Measurements from ENCODE around the gene RFX8. TPM values are rescaled to one million over a fixed set of nuclear protein-coding genes. Genes with fewer than 3 reads are reported as not detected.

RFX8 gene
- total and polyA plus RNA-seq, 2 donors (not counting 3 experiments of a cell fraction or from before 2014, with no cell fraction given), result 0.21 to 1.00 TPM

DNA sequence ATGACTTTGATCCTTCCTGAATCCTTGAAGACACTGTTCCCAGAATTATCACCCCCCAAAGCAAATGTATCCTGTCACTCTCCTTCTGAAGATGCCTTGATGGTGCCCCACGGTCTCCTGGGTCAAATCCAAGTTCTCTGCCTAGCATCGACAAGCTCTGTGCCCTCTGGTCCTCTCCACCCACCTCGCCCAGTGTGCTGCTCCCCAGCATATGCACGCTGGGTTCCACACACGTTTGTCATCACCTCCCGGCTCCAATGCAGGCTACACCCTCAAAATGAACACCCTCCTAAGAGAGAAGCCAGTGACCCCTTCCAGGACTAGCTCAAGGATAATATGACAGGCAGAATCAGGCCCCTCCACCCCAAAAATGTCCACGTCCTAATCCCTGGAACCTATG is 48.1 kb downstream of the RFX8 start:
- Histone ChIP-seq H3K4me3 (replicated peaks in 1 of 3; ENCODE audit: insufficient read depth in 1 of 3, low read depth in 1 of 3, low read length in 3 of 3) (no peak overlapping the region), H3K9me3 (replicated peaks; ENCODE audit: control insufficient read depth, insufficient read depth, low read length) (no peaks in the 10 kb centered on the region), H3K27me3 (ENCODE audit: control insufficient read depth in 2 of 2, insufficient read depth in 2 of 2, low read length in 2 of 2) (no peaks in the 10 kb centered on the region), H3K4me2 (ENCODE audit: insufficient read depth, low read length) (no peak overlapping the region), H3K36me3 (ENCODE audit: control insufficient read depth in 2 of 2, extremely low read depth in 1 of 2, insufficient read depth in 2 of 2, low read length in 2 of 2) (no peaks in the 10 kb centered on the region), H3K9ac (replicated peaks; ENCODE audit: extremely low read depth, insufficient read depth, low read length) (no peak overlapping the region), H3K79me2 (ENCODE audit: control insufficient read depth, insufficient read depth, low read length) (no peaks in the 10 kb centered on the region), H3K27ac (ENCODE audit: insufficient read depth, low read depth, low read length) (no peak overlapping the region), H3K4me1 (ENCODE audit: control insufficient read depth, extremely low read depth, insufficient read depth, low read length) (no peaks in the 10 kb centered on the region), H2AFZ (ENCODE audit: low read depth, low read length) (no peak overlapping the region), H4K20me1 (replicated peaks; ENCODE audit: control insufficient read depth, extremely low read depth, insufficient read depth, low read length) (no peaks in the 10 kb centered on the region), H3K9me1 (replicated peaks; ENCODE audit: control insufficient read depth, extremely low read depth, insufficient read depth, low read length) (no peaks in the 10 kb centered on the region)
- ChIA-PET POLR2A (no interaction called here), CTCF (no interaction called here)
- dilution Hi-C loops (cut with MboI; ENCODE audit: extremely low pct_ligation_motif_present, low sequenced_read_pairs), result no loop called here
- FAIRE-seq (no peak), DNase-seq (ENCODE audit: low read depth, low spot score) (no peak)
- no TSS peak for BruUV-seq (replicated peaks)
- TF ChIP-seq GATA2 (IDR thresholded peaks at IDR 0.05; ENCODE audit: insufficient read depth, insufficient read length, low read depth, low read length) (no peak), FOS (IDR thresholded peaks at IDR 0.05; ENCODE audit: borderline replicate concordance, insufficient read depth, low read length) (no peak), JUN (IDR thresholded peaks at IDR 0.05; ENCODE audit: borderline replicate concordance, insufficient read depth, insufficient read length, low read depth) (no peak), POLR2A (IDR thresholded peaks at IDR 0.05; ENCODE audit: low read depth, low read length) (no peak), POLR2AphosphoS5 (IDR thresholded peaks at IDR 0.05; ENCODE audit: insufficient read depth, low read depth, low read length) (no peak), EZH2 (IDR thresholded peaks at IDR 0.05; ENCODE audit: borderline replicate concordance, low read depth, low read length, severe bottlenecking) (no peak), MYC (IDR thresholded peaks at IDR 0.05; ENCODE audit: low read depth, low read length) (no peak)
- TF ChIP-seq, protein P1, sequence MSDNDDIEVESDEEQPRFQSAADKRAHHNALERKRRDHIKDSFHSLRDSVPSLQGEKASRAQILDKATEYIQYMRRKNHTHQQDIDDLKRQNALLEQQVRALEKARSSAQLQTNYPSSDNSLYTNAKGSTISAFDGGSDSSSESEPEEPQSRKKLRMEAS (IDR thresholded peaks at IDR 0.05; ENCODE audit: insufficient read depth, insufficient read length), result no peak
- TF ChIP-seq, protein P2, sequence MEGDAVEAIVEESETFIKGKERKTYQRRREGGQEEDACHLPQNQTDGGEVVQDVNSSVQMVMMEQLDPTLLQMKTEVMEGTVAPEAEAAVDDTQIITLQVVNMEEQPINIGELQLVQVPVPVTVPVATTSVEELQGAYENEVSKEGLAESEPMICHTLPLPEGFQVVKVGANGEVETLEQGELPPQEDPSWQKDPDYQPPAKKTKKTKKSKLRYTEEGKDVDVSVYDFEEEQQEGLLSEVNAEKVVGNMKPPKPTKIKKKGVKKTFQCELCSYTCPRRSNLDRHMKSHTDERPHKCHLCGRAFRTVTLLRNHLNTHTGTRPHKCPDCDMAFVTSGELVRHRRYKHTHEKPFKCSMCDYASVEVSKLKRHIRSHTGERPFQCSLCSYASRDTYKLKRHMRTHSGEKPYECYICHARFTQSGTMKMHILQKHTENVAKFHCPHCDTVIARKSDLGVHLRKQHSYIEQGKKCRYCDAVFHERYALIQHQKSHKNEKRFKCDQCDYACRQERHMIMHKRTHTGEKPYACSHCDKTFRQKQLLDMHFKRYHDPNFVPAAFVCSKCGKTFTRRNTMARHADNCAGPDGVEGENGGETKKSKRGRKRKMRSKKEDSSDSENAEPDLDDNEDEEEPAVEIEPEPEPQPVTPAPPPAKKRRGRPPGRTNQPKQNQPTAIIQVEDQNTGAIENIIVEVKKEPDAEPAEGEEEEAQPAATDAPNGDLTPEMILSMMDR (IDR thresholded peaks at IDR 0.05; ENCODE audit: extremely low read depth in 1 of 2, insufficient read depth in 1 of 2, low read depth in 1 of 2, low read length in 2 of 2), result no peak
- intact Hi-C loops (cut with micrococcal nuclease), result no loop called here

All from endothelial cell of umbilical vein (primary cell).